ENCODE data around the gene MTA1. TPM values are rescaled to one million over a fixed set of nuclear protein-coding genes. Genes with fewer than 3 reads are reported as not detected.

Gene MTA1
- total and polyA plus RNA-seq, 2 donors (not counting 1 experiment from before 2014, with no cell fraction given): 137 to 147 TPM

- peaks cover 17% of the 10 kb centered on the region for H3K4me1 Mint-ChIP-seq
- H3K27ac Mint-ChIP-seq: no peak overlapping the region
- H3K4me3 ChIP-seq (ENCODE audit: control extremely low read depth in 1 of 5, extremely low read depth in 1 of 5, insufficient read depth in 1 of 5, low read depth in 2 of 5, low read length in 4 of 5): no peak overlapping the region
- H3K9me3 Mint-ChIP-seq (ENCODE audit: insufficient read depth): peaks cover 2% of the 10 kb centered on the region
- ChIA-PET POLR2A (no interaction called here), CTCF (no interaction called here)
- peaks cover 59% of the 10 kb centered on the region for H4K20me1 ChIP-seq (ENCODE audit: control insufficient read depth, insufficient read depth, low read length, poor library complexity, severe bottlenecking)
- H3K4me2 ChIP-seq (replicated peaks; ENCODE audit: low read depth, low read length, poor library complexity, severe bottlenecking): no peak overlapping the region
- H3K9ac ChIP-seq (ENCODE audit: low read length): no peak overlapping the region
- ATAC-seq (ENCODE audit: low read depth) (no peak), DNase-seq (no peak)
- H3K9me3 ChIP-seq (ENCODE audit: control extremely low read depth in 1 of 3, control insufficient read depth in 2 of 3, insufficient read depth in 1 of 3, low read length in 2 of 3): peaks cover 0 to 16% (median 2%) of the 10 kb centered on the region in 3 donors
- H2AFZ ChIP-seq (ENCODE audit: insufficient read depth, low read depth, low read length, poor library complexity, severe bottlenecking): no peak overlapping the region
- peaks cover 0 to 7% of the 10 kb centered on the region in 2 donors for H3K4me1 ChIP-seq (ENCODE audit: control insufficient read depth in 2 of 2, insufficient read depth in 2 of 2, low read length in 2 of 2)
- no peak overlapping the region for H3K27ac ChIP-seq (ENCODE audit: low read length in 2 of 2)
- TF ChIP-seq EZH2 (IDR thresholded peaks at IDR 0.05; ENCODE audit: borderline replicate concordance, insufficient read depth, low read depth, low read length, poor library complexity, severe bottlenecking) (no peak), CTCF (IDR thresholded peaks at IDR 0.05) (no peak)
- H3K79me2 ChIP-seq (ENCODE audit: control insufficient read depth, insufficient read depth, low read length): peaks cover 61% of the 10 kb centered on the region
- H3K27me3 Mint-ChIP-seq: no peaks in the 10 kb centered on the region
- H3K4me3 Mint-ChIP-seq: no peak overlapping the region
- intact Hi-C loops (cut with micrococcal nuclease): no loop called here
- peaks cover 0 to 16% of the 10 kb centered on the region in 2 experiments for H3K36me3 ChIP-seq (replicated peaks in 1 of 2; ENCODE audit: control extremely low read depth in 1 of 2, control insufficient read depth in 1 of 2, extremely low read depth in 1 of 2, insufficient read depth in 2 of 2, low read length in 1 of 2)
- no peaks in the 10 kb centered on the region for H3K27me3 ChIP-seq (replicated peaks in 1 of 4; ENCODE audit: control extremely low read depth in 1 of 4, control insufficient read depth in 3 of 4, insufficient read depth in 4 of 4, low read length in 3 of 4)
- WGBS (ENCODE audit: insufficient coverage): no CpG with 5 or more reads among the region's 1 CpG
Measured at GRCh38 chr14:105431256-105431655, 11.6 kb downstream of the MTA1 start.

DNA sequence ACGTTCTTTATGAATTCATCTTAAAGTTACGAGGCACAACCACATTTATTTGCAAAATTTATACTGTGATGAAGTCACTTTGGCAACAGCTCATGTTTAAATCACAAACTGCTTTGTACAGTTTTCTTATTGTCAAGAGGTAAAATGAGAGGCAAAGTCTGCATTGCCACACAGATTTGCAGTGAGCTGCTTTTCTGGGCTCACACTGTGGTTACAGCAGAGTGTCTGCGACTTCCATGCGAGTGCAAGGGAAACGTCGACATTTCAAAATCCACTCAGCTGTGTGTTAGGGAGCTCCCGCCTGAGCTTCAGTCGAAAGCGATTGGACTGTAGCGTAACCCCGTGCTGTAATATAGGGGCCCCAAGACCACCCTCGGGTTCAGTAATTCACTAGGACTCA is 13.0 kb downstream of the MTA1 start:
- Histone ChIP-seq H3K9me3 (ENCODE audit: control extremely low read depth in 1 of 3, control insufficient read depth in 2 of 3, insufficient read depth in 1 of 3, low read length in 2 of 3) (peaks cover 0 to 19% (median 6%) of the 10 kb centered on the region in 3 donors), H3K4me2 (replicated peaks; ENCODE audit: low read depth, low read length, poor library complexity, severe bottlenecking) (no peak overlapping the region), H3K27me3 (replicated peaks in 1 of 4; ENCODE audit: control extremely low read depth in 1 of 4, control insufficient read depth in 3 of 4, insufficient read depth in 4 of 4, low read length in 3 of 4) (no peaks in the 10 kb centered on the region), H3K4me1 (ENCODE audit: control insufficient read depth in 2 of 2, insufficient read depth in 2 of 2, low read length in 2 of 2) (peaks cover 0 to 11% of the 10 kb centered on the region in 2 donors), H3K79me2 (ENCODE audit: control insufficient read depth, insufficient read depth, low read length) (peaks cover 69% of the 10 kb centered on the region), H4K20me1 (ENCODE audit: control insufficient read depth, insufficient read depth, low read length, poor library complexity, severe bottlenecking) (peaks cover 70% of the 10 kb centered on the region), H2AFZ (ENCODE audit: insufficient read depth, low read depth, low read length, poor library complexity, severe bottlenecking) (no peak overlapping the region), H3K4me3 (ENCODE audit: control extremely low read depth in 1 of 5, extremely low read depth in 1 of 5, insufficient read depth in 1 of 5, low read depth in 2 of 5, low read length in 4 of 5) (no peak overlapping the region), H3K36me3 (replicated peaks in 1 of 2; ENCODE audit: control extremely low read depth in 1 of 2, control insufficient read depth in 1 of 2, extremely low read depth in 1 of 2, insufficient read depth in 2 of 2, low read length in 1 of 2) (peaks cover 0 to 12% of the 10 kb centered on the region in 2 experiments), H3K27ac (ENCODE audit: low read length in 2 of 2) (no peak overlapping the region), H3K9ac (ENCODE audit: low read length) (no peak overlapping the region)
- POLR2A ChIA-PET: no interaction called here
- intact Hi-C loops (cut with micrococcal nuclease): no loop called here
- no peak for ATAC-seq (ENCODE audit: low read depth)
- DNase-seq: no peak
- Mint-ChIP-seq H3K27ac (no peak overlapping the region), H3K4me3 (no peak overlapping the region), H3K27me3 (no peaks in the 10 kb centered on the region), H3K9me3 (ENCODE audit: insufficient read depth) (no peaks in the 10 kb centered on the region), H3K4me1 (peaks cover 18% of the 10 kb centered on the region)
- CTCF ChIA-PET: no interaction called here
- TF ChIP-seq CTCF (IDR thresholded peaks at IDR 0.05): no peak
- no peak for TF ChIP-seq EZH2 (IDR thresholded peaks at IDR 0.05; ENCODE audit: borderline replicate concordance, insufficient read depth, low read depth, low read length, poor library complexity, severe bottlenecking)
- 99% methylated on average over 10 of the region's 12 CpGs for WGBS (ENCODE audit: insufficient coverage)
